ENCODE data around the gene HAP1.

GRCh38 chr17:41768682-41769288, 34.3 kb upstream of the HAP1 start:
- TF ChIP-seq EZH2 (IDR thresholded peaks at IDR 0.05; ENCODE audit: insufficient read depth, poor library complexity, severe bottlenecking) (no peak), EZH2phosphoT487 (IDR thresholded peaks at IDR 0.05; ENCODE audit: insufficient read depth, low read depth) (no peak)
